ENCODE data around the gene CENPL. TPM values are rescaled to one million over a fixed set of nuclear protein-coding genes. Genes with fewer than 3 reads are reported as not detected.

Gene CENPL
- total and polyA plus RNA-seq, 2 donors from 2014 or later: 0.71 to 3.7 TPM

DNA sequence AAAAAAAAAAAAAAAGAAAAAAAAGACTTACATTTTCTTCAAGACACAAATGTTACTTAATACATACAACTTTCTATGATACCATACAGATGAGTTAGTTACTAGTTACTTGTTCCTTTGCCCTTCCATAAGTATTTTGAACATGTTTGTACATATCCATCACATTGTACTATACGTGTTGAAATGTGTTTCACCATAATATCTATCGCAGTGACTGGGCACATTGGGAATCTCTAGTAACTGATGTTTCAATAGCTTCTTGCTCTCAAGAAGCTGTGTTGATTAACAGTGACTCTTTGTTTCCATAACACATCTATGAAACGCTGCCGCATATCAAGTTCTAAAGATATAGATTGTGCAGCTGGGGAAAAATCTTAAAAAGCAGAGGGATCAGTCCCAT is 67.0 kb downstream of the CENPL start:
- Histone ChIP-seq H3K36me3 (ENCODE audit: control insufficient read depth in 2 of 3, insufficient read depth in 3 of 3, low read length in 3 of 3) (peaks cover 13 to 38% (median 23%) of the 10 kb centered on the region in 3 donors), H3K4me1 (ENCODE audit: control insufficient read depth in 2 of 3, insufficient read depth in 2 of 3, low read depth in 1 of 3, low read length in 3 of 3) (no peaks in the 10 kb centered on the region), H3K27me3 (ENCODE audit: control insufficient read depth, insufficient read depth, low read length) (no peaks in the 10 kb centered on the region), H3K4me3 (ENCODE audit: low read length in 3 of 3) (no peak overlapping the region), H3K9me3 (ENCODE audit: control insufficient read depth in 2 of 3, insufficient read depth in 1 of 3, low read length in 3 of 3) (no peaks in the 10 kb centered on the region), H3K27ac (ENCODE audit: low read depth in 2 of 2, low read length in 2 of 2) (no peak overlapping the region), H3K9ac (ENCODE audit: low read length in 3 of 3) (no peak overlapping the region)
- intact Hi-C loops (cut with DNase I): no loop called here
- TF ChIP-seq, protein P1, sequence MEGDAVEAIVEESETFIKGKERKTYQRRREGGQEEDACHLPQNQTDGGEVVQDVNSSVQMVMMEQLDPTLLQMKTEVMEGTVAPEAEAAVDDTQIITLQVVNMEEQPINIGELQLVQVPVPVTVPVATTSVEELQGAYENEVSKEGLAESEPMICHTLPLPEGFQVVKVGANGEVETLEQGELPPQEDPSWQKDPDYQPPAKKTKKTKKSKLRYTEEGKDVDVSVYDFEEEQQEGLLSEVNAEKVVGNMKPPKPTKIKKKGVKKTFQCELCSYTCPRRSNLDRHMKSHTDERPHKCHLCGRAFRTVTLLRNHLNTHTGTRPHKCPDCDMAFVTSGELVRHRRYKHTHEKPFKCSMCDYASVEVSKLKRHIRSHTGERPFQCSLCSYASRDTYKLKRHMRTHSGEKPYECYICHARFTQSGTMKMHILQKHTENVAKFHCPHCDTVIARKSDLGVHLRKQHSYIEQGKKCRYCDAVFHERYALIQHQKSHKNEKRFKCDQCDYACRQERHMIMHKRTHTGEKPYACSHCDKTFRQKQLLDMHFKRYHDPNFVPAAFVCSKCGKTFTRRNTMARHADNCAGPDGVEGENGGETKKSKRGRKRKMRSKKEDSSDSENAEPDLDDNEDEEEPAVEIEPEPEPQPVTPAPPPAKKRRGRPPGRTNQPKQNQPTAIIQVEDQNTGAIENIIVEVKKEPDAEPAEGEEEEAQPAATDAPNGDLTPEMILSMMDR (IDR thresholded peaks at IDR 0.05; ENCODE audit: borderline replicate concordance, extremely low read depth, insufficient read depth): no peak
- DNase-seq: no peak
- no peak for FAIRE-seq

DNA sequence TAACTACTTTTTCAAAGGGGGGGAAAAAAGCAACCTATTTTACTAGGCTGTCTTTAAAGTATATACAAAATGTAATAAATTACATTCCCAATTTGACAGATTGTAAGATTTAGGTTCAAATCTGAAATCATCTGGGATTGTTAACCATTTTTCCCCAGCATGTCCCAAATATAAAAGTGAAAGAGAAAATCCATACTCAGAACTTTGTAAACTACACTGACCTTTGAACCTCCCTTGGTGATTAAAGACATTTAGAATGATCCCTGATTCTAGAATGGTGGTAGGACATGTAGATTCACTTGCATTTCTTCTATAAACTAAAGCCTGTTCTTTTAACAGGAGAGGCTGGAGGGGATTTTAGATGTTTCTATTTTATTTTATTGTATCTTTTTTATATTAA is 70.9 kb downstream of the CENPL start:
- H3K36me3 ChIP-seq (ENCODE audit: control insufficient read depth in 2 of 3, insufficient read depth in 3 of 3, low read length in 3 of 3): peaks cover 12 to 39% (median 23%) of the 10 kb centered on the region in 3 donors
- H3K27ac ChIP-seq (ENCODE audit: low read depth in 2 of 2, low read length in 2 of 2): no peak overlapping the region
- no peaks in the 10 kb centered on the region for H3K9me3 ChIP-seq (ENCODE audit: control insufficient read depth in 2 of 3, insufficient read depth in 1 of 3, low read length in 3 of 3)
- no peak overlapping the region for H3K9ac ChIP-seq (ENCODE audit: low read length in 3 of 3)
- TF ChIP-seq, protein P1 (IDR thresholded peaks at IDR 0.05; ENCODE audit: borderline replicate concordance, extremely low read depth, insufficient read depth): no peak
- FAIRE-seq: no peak
- H3K27me3 ChIP-seq (ENCODE audit: control insufficient read depth, insufficient read depth, low read length): no peaks in the 10 kb centered on the region
- H3K4me3 ChIP-seq (ENCODE audit: low read length in 3 of 3): no peak overlapping the region
- intact Hi-C loops (cut with DNase I): no loop called here
- H3K4me1 ChIP-seq (ENCODE audit: control insufficient read depth in 2 of 3, insufficient read depth in 2 of 3, low read depth in 1 of 3, low read length in 3 of 3): no peaks in the 10 kb centered on the region
- DNase-seq: no peak

Other genes with a start within 250 kb of the CENPL start
- gene SLC9C2, start 221.8 kb downstream of the CENPL start, total RNA-seq: 0.72 TPM
- 0.52 TPM for gene SLC9C2, start 221.8 kb downstream of the CENPL start, polyA plus RNA-seq (ENCODE audit: insufficient read depth, low read depth, low replicate concordance)
- gene TEX50, start 189.5 kb downstream of the CENPL start, total RNA-seq: not detected
- gene TEX50, start 189.5 kb downstream of the CENPL start, polyA plus RNA-seq (ENCODE audit: insufficient read depth, low read depth, low replicate concordance): not detected
- 7.7 TPM for gene ANKRD45, start 155.0 kb downstream of the CENPL start, total RNA-seq
- gene ANKRD45, start 155.0 kb downstream of the CENPL start, polyA plus RNA-seq (ENCODE audit: insufficient read depth, low read depth, low replicate concordance): 1.2 TPM
- gene KLHL20, start 109.9 kb downstream of the CENPL start, total RNA-seq: 23.5 TPM
- gene KLHL20, start 109.9 kb downstream of the CENPL start, polyA plus RNA-seq (ENCODE audit: insufficient read depth, low read depth, low replicate concordance): 6.2 TPM
- 19.6 TPM for gene DARS2, start 210 bp downstream of the CENPL start, total RNA-seq
- 14.2 TPM for gene DARS2, start 210 bp downstream of the CENPL start, polyA plus RNA-seq (ENCODE audit: insufficient read depth, low read depth, low replicate concordance)
- 275 TPM for gene GAS5, start 43.1 kb upstream of the CENPL start, total RNA-seq
- 239 TPM for gene GAS5, start 43.1 kb upstream of the CENPL start, polyA plus RNA-seq (ENCODE audit: insufficient read depth, low read depth, low replicate concordance)
- gene ZBTB37, start 43.5 kb upstream of the CENPL start, total RNA-seq: 19.1 TPM
- 1.0 TPM for gene ZBTB37, start 43.5 kb upstream of the CENPL start, polyA plus RNA-seq (ENCODE audit: insufficient read depth, low read depth, low replicate concordance)
- 0.41 TPM for gene SERPINC1, start 92.4 kb upstream of the CENPL start, total RNA-seq
- gene SERPINC1, start 92.4 kb upstream of the CENPL start, polyA plus RNA-seq (ENCODE audit: insufficient read depth, low read depth, low replicate concordance): 0.82 TPM
- gene RC3H1, start 197.5 kb upstream of the CENPL start, total RNA-seq: 40.5 TPM
- 2.5 TPM for gene RC3H1, start 197.5 kb upstream of the CENPL start, polyA plus RNA-seq (ENCODE audit: insufficient read depth, low read depth, low replicate concordance)

All from kidney (tissue), 14 donors.